ENCODE measurements around the gene USP6.
"Not testable (repeated sequence)": the region's sequence is repeated elsewhere in the genome, so short reads cannot be mapped to it uniquely, and the experiment has no call there.

The USP6 gene

GRCh38 chr17:5200360-5200759 is 84.5 kb downstream of the USP6 start:
- DNase-seq = no peak

DNA sequence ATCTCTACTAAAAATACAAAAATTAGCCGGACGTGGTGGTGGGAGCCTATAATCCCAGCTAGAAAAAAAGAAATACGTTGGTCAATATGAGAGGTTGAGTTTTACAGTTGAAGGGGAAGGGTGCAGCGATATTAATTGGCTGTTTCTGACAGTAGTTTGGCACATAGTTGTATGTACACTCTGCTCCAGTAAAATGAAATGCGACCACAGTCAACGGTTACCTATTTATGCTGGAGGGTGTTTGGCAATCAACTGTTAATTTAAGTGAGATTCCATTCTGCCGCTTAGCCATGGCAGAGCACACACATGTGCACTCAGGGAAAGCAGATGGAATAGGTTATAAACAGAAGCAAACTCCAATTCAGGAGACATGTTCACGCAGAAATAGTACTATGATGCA is 85.2 kb downstream of the USP6 start:
- no peak for DNase-seq

- no peak for DNase-seq
Observed at GRCh38 chr17:5203178-5203907, 87.5 kb downstream of the USP6 start.

GRCh38 chr17:5203908-5204294 is 88.1 kb downstream of the USP6 start:
- DNase-seq = no peak

DNA sequence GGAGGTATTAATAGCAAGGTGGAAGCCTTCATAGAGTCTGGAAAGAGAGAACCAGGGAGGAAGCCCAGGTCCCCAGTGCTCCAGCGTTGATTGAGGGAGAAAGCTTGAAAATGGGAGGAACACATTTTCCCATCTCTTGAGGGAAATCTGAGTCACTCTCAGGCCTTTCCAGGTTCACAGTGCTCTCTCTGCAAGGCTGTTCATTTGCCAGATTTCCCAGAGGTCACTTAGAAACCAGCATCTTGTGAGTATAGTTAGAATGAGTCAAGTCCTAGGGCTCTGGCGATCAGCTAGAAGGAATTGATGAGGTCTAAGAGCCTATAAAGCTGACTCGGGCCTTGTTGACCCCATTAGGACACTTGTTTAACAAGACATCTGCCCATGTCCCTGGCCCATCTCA is 93.6 kb downstream of the USP6 start:
- DNase-seq = no peak

DNA sequence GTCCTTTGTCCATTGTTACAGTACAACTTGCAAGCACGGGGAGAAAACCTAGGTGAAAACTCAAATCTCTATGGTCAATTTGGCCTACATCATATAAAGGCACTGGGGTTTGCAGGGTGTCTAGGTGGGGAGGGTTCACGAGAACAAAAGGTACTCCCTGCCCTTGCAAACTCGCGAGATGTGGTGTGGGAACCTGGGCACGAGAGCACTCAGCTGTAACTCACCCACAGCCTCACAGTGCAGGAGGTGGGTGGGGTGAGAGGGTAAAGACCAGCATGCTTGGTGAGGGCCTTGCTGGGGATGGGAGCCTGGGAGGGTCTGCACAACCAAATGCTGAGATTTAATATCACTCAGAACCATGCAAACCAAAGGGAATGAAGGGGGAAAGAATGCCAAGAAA is 94.3 kb downstream of the USP6 start:
- no peak for DNase-seq

- no peak for DNase-seq
Observed at GRCh38 chr17:5210614-5211252, 94.9 kb downstream of the USP6 start.

- no peak for DNase-seq
Observed at GRCh38 chr17:5211458-5211857, 95.6 kb downstream of the USP6 start.

DNA sequence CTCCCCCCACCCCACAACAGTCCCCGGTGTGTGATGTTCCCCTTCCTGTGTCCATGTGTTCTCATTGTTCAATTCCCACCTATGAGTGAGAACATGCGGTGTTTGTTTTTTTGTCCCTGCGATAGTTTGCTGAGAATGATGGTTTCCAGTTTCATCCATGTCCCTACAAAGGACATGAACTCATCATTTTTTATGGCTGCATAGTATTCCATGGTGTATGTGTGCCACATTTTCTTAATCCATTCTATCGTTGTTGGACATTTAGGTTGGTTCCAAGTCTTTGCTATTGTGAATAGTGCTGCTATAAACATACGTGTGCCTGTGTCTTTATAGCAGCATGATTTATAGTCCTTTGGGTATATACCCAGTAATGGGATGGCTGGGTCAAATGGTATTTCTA is 101.7 kb downstream of the USP6 start:
- not testable (repeated sequence) for DNase-seq

- DNase-seq = no peak
Observed at GRCh38 chr17:5219536-5219935, 103.7 kb downstream of the USP6 start.

- no peak for DNase-seq
Observed at GRCh38 chr17:5220074-5220473, 104.2 kb downstream of the USP6 start.

GRCh38 chr17:5221912-5222311 is 106.1 kb downstream of the USP6 start:
- not testable (repeated sequence) for DNase-seq
